Measurements from ENCODE around the gene DHRS2. TPM values are rescaled to one million over a fixed set of nuclear protein-coding genes. Genes with fewer than 3 reads are reported as not detected.

Gene DHRS2
- total and polyA plus RNA-seq, 2 of the 13 experiments (the other 11 are each of a cell fraction or from before 2014, with no cell fraction given): 1,621 to 3,021 TPM

GRCh38 chr14:23636317-23637211 lies at the start of gene DHRS2 (continued):
- TF ChIP-seq NFYC (CRISPR knock-in tag; IDR thresholded peaks at IDR 0.05) (peak; percentile 53), MXD3 (CRISPR knock-in tag; IDR thresholded peaks at IDR 0.05) (peak; percentile 68; the same call in 1 of the 2 replicates), ZBTB2 (CRISPR knock-in tag; IDR thresholded peaks at IDR 0.05; ENCODE audit: low read depth) (no peak), DPF2 (CRISPR knock-in tag; IDR thresholded peaks at IDR 0.05; ENCODE audit: borderline replicate concordance, low read depth) (0 out of 2 replicates have a peak, but pooled peaks have one; percentile 16), BRCA1 (CRISPR knock-in tag; IDR thresholded peaks at IDR 0.05) (no peak), ZNF543 (CRISPR knock-in tag; IDR thresholded peaks at IDR 0.05) (peak; percentile 95), SRY (CRISPR knock-in tag; IDR thresholded peaks at IDR 0.05) (no peak)
- TF ChIP-seq, protein P1, sequence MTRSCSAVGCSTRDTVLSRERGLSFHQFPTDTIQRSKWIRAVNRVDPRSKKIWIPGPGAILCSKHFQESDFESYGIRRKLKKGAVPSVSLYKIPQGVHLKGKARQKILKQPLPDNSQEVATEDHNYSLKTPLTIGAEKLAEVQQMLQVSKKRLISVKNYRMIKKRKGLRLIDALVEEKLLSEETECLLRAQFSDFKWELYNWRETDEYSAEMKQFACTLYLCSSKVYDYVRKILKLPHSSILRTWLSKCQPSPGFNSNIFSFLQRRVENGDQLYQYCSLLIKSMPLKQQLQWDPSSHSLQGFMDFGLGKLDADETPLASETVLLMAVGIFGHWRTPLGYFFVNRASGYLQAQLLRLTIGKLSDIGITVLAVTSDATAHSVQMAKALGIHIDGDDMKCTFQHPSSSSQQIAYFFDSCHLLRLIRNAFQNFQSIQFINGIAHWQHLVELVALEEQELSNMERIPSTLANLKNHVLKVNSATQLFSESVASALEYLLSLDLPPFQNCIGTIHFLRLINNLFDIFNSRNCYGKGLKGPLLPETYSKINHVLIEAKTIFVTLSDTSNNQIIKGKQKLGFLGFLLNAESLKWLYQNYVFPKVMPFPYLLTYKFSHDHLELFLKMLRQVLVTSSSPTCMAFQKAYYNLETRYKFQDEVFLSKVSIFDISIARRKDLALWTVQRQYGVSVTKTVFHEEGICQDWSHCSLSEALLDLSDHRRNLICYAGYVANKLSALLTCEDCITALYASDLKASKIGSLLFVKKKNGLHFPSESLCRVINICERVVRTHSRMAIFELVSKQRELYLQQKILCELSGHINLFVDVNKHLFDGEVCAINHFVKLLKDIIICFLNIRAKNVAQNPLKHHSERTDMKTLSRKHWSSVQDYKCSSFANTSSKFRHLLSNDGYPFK (CRISPR knock-in tag; IDR thresholded peaks at IDR 0.05; ENCODE audit: borderline replicate concordance): 0 out of 2 replicates have a peak, but pooled peaks have one; percentile 7
- TF ChIP-seq, protein P2, sequence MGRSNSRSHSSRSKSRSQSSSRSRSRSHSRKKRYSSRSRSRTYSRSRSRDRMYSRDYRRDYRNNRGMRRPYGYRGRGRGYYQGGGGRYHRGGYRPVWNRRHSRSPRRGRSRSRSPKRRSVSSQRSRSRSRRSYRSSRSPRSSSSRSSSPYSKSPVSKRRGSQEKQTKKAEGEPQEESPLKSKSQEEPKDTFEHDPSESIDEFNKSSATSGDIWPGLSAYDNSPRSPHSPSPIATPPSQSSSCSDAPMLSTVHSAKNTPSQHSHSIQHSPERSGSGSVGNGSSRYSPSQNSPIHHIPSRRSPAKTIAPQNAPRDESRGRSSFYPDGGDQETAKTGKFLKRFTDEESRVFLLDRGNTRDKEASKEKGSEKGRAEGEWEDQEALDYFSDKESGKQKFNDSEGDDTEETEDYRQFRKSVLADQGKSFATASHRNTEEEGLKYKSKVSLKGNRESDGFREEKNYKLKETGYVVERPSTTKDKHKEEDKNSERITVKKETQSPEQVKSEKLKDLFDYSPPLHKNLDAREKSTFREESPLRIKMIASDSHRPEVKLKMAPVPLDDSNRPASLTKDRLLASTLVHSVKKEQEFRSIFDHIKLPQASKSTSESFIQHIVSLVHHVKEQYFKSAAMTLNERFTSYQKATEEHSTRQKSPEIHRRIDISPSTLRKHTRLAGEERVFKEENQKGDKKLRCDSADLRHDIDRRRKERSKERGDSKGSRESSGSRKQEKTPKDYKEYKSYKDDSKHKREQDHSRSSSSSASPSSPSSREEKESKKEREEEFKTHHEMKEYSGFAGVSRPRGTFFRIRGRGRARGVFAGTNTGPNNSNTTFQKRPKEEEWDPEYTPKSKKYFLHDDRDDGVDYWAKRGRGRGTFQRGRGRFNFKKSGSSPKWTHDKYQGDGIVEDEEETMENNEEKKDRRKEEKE (IDR thresholded peaks at IDR 0.05): no peak
- TF ChIP-seq, protein P3, sequence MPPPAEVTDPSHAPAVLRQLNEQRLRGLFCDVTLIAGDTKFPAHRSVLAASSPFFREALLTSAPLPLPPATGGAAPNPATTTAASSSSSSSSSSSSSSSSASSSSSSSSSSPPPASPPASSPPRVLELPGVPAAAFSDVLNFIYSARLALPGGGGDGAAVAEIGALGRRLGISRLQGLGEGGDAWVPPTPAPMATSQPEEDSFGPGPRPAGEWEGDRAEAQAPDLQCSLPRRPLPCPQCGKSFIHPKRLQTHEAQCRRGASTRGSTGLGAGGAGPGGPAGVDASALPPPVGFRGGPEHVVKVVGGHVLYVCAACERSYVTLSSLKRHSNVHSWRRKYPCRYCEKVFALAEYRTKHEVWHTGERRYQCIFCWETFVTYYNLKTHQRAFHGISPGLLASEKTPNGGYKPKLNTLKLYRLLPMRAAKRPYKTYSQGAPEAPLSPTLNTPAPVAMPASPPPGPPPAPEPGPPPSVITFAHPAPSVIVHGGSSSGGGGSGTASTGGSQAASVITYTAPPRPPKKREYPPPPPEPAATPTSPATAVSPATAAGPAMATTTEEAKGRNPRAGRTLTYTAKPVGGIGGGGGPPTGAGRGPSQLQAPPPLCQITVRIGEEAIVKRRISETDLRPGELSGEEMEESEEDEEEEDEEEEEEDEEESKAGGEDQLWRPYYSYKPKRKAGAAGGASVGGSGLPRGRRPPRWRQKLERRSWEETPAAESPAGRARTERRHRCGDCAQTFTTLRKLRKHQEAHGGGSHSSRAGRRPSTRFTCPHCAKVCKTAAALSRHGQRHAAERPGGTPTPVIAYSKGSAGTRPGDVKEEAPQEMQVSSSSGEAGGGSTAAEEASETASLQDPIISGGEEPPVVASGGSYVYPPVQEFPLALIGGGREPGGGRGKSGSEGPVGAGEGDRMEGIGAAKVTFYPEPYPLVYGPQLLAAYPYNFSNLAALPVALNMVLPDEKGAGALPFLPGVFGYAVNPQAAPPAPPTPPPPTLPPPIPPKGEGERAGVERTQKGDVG (CRISPR knock-in tag; IDR thresholded peaks at IDR 0.05; ENCODE audit: borderline replicate concordance): no peak; the same call in 1 of the 2 replicates
- TF ChIP-seq, protein P4, sequence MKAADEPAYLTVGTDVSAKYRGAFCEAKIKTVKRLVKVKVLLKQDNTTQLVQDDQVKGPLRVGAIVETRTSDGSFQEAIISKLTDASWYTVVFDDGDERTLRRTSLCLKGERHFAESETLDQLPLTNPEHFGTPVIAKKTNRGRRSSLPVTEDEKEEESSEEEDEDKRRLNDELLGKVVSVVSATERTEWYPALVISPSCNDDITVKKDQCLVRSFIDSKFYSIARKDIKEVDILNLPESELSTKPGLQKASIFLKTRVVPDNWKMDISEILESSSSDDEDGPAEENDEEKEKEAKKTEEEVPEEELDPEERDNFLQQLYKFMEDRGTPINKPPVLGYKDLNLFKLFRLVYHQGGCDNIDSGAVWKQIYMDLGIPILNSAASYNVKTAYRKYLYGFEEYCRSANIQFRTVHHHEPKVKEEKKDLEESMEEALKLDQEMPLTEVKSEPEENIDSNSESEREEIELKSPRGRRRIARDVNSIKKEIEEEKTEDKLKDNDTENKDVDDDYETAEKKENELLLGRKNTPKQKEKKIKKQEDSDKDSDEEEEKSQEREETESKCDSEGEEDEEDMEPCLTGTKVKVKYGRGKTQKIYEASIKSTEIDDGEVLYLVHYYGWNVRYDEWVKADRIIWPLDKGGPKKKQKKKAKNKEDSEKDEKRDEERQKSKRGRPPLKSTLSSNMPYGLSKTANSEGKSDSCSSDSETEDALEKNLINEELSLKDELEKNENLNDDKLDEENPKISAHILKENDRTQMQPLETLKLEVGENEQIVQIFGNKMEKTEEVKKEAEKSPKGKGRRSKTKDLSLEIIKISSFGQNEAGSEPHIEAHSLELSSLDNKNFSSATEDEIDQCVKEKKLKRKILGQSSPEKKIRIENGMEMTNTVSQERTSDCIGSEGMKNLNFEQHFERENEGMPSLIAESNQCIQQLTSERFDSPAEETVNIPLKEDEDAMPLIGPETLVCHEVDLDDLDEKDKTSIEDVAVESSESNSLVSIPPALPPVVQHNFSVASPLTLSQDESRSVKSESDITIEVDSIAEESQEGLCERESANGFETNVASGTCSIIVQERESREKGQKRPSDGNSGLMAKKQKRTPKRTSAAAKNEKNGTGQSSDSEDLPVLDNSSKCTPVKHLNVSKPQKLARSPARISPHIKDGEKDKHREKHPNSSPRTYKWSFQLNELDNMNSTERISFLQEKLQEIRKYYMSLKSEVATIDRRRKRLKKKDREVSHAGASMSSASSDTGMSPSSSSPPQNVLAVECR (CRISPR knock-in tag; IDR thresholded peaks at IDR 0.05; ENCODE audit: borderline replicate concordance): peak; percentile 96

Data from HepG2 (cell line).